H1 (cell line): Measurements from ENCODE around the gene DPP8.

Source experiments
- EP300 ChIP-seq, 2 experiments: IDR thresholded peaks; 1 replicate in 1 of 2; 2 replicates in 1 of 2; pipeline ENCODE4 v1.6.1; 2011 to 2012; ENCODE audit warnings: low read depth in 2 of 2, low read length in 2 of 2, mild to moderate bottlenecking in 2 of 2, borderline replicate concordance in 1 of 2, inconsistent platforms in 1 of 2, moderate library complexity in 1 of 2
- EZH2 ChIP-seq: fragments of 200-600 bp; sonication (generic); IDR thresholded peaks from 2 replicates; pipeline ENCODE4 v1.7.1; 2012; ENCODE audit warnings: low read depth, mild to moderate bottlenecking, moderate library complexity, low read length, inconsistent platforms; ENCODE audit not compliant: severe bottlenecking
- FOSL1 ChIP-seq: IDR thresholded peaks from 2 replicates; pipeline ENCODE4 v1.6.1; 2011; ENCODE audit warnings: mild to moderate bottlenecking, low read depth, low read length, moderate library complexity; ENCODE audit not compliant: insufficient read depth
- NRF1 ChIP-seq: IDR thresholded peaks from 2 replicates; pipeline ENCODE4 v1.6.1; 2011; ENCODE audit warnings: mild to moderate bottlenecking, low read depth, low read length, improper control_type of control experiment
- POLR2A ChIP-seq, 2 experiments: IDR thresholded peaks; 1 replicate in 1 of 2; 2 replicates in 1 of 2; pipeline ENCODE4 v1.6.1; 2011; ENCODE audit warnings: low read depth in 2 of 2, low read length in 2 of 2, mild to moderate bottlenecking in 2 of 2; ENCODE audit errors: control extremely low read depth in 1 of 2
- RAD21 ChIP-seq, 2 experiments: IDR thresholded peaks in 1 of 2; conservative IDR thresholded peaks in 1 of 2; 2 replicates each; pipeline ENCODE4 v1.6.1; 2011; ENCODE audit warnings: low read depth in 2 of 2, low read length in 2 of 2, improper control_type of control experiment in 1 of 2, inconsistent platforms in 1 of 2, mild to moderate bottlenecking in 1 of 2, moderate library complexity in 1 of 2
- RFX5 ChIP-seq: IDR thresholded peaks from 2 replicates; pipeline ENCODE4 v1.6.1; 2011; ENCODE audit warnings: low read depth, low read length, improper control_type of control experiment, borderline replicate concordance
- SP2 ChIP-seq: IDR thresholded peaks from 2 replicates; pipeline ENCODE4 v1.6.1; 2012; ENCODE audit warnings: mild to moderate bottlenecking, low read length, inconsistent platforms
- TAF1 ChIP-seq: IDR thresholded peaks from 2 replicates; pipeline ENCODE4 v1.6.1; 2011; ENCODE audit warnings: mild to moderate bottlenecking, low read depth, low read length
- YY1 ChIP-seq: IDR thresholded peaks from 2 replicates; pipeline ENCODE4 v1.6.1; 2011; ENCODE audit warnings: low read depth, mild to moderate bottlenecking, low read length
- TF ChIP-seq, protein P1 (sequence below), 3 experiments: IDR thresholded peaks; 1 replicate in 2 of 3; 2 replicates in 1 of 3; pipeline versions ENCODE4 v1.5.1 to v1.6.1; 2011; ENCODE audit warnings: low read length in 3 of 3, mild to moderate bottlenecking in 3 of 3, inconsistent platforms in 2 of 3, low read depth in 1 of 3, moderate library complexity in 1 of 3; ENCODE audit not compliant: insufficient read depth in 1 of 3; ENCODE audit errors: control extremely low read depth in 1 of 3
- TF ChIP-seq, protein P2 (sequence below): IDR thresholded peaks from 2 replicates; pipeline ENCODE4 v1.6.1; 2011; ENCODE audit warnings: low read length, improper control_type of control experiment

DNA sequence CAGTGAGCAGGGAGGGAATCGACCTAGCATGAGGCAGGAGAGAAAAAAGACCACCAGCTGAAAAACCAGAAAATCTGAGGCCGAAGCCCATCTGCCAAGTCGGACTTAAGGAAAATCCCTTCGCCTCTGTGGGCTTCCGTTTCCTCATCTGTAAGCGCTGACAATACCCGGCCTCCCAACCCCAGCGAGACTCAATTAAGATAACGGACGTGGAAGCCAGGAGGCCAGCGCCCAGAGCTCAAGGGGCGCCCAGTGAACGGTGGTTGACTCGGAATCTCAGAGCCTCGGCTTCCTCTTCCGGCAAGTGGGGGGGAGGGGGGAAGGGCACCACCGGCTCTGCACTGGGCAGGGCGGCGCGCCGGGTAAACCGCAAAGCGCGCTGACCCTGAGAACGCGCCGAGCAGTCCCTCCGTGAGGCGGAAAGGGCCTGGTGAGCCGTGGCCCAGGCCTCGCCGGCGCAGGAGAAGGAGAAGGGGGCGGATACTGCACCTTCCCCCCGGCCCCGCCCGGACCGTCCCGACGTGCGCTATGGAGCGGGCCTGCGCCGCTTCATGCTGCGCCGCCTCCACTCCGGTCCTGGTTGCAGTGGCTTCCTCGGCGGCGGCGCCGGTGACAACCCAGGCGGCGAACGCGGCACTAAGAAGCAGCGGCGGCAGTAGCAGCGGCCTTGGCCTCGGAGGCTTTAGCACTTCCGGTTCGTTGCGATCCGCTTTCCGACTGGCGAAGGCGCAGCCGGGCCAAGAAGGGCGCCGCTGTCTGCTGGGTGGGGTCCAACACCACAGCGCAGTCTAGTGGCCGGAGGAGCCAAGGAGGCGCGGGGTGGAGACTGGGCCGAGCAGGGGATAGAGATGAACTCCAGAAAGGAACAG is at the start of gene DPP8:
- TF ChIP-seq, protein P1, sequence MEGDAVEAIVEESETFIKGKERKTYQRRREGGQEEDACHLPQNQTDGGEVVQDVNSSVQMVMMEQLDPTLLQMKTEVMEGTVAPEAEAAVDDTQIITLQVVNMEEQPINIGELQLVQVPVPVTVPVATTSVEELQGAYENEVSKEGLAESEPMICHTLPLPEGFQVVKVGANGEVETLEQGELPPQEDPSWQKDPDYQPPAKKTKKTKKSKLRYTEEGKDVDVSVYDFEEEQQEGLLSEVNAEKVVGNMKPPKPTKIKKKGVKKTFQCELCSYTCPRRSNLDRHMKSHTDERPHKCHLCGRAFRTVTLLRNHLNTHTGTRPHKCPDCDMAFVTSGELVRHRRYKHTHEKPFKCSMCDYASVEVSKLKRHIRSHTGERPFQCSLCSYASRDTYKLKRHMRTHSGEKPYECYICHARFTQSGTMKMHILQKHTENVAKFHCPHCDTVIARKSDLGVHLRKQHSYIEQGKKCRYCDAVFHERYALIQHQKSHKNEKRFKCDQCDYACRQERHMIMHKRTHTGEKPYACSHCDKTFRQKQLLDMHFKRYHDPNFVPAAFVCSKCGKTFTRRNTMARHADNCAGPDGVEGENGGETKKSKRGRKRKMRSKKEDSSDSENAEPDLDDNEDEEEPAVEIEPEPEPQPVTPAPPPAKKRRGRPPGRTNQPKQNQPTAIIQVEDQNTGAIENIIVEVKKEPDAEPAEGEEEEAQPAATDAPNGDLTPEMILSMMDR (IDR thresholded peaks at IDR 0.05; ENCODE audit: control extremely low read depth in 1 of 3, insufficient read depth in 1 of 3, low read depth in 1 of 3, low read length in 3 of 3), result peak; percentile 94 to 97 (median 94)
- TF ChIP-seq, protein P2, sequence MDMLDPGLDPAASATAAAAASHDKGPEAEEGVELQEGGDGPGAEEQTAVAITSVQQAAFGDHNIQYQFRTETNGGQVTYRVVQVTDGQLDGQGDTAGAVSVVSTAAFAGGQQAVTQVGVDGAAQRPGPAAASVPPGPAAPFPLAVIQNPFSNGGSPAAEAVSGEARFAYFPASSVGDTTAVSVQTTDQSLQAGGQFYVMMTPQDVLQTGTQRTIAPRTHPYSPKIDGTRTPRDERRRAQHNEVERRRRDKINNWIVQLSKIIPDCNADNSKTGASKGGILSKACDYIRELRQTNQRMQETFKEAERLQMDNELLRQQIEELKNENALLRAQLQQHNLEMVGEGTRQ, result no peak
- TF ChIP-seq SP2, result peak; percentile 48
- peak; percentile 69; the same call in 1 of the 2 replicates for TF ChIP-seq YY1
- 0 out of 3 replicates have a peak, but pooled peaks of 1 of the 2 experiments have one; percentile 26 for TF ChIP-seq EP300 (IDR thresholded peaks at IDR 0.05; ENCODE audit: borderline replicate concordance in 1 of 2, low read depth in 2 of 2, low read length in 2 of 2)
- TF ChIP-seq RAD21 (IDR thresholded peaks at IDR 0.05 in 1 of 2, conservative IDR thresholded peaks at IDR 0.05 in 1 of 2; ENCODE audit: low read depth in 2 of 2, low read length in 2 of 2), result peak; percentile 24 to 34; a peak in 3 of 4 replicates
- peak in 1 of 2 experiments; percentile 95; a peak in 2 of 3 replicates for TF ChIP-seq POLR2A (IDR thresholded peaks at IDR 0.05; ENCODE audit: control extremely low read depth in 1 of 2, low read depth in 2 of 2, low read length in 2 of 2)
- TF ChIP-seq NRF1, result no peak
- TF ChIP-seq EZH2, result no peak
- no peak for TF ChIP-seq RFX5
- peak; percentile 98 for TF ChIP-seq TAF1
- TF ChIP-seq FOSL1, result no peak
